Medulla oblongata (tissue), 1 donor: ENCODE measurements around the gene RAB32.

ENCODE experiments used
- DNase-seq: peaks from one replicate; pipeline ENCODE4 v3.0.0-alpha.2; 2015; ENCODE audit errors: extremely low spot score

RAB32 gene

GRCh38 chr6:146582857-146583256, 39.2 kb downstream of the RAB32 start:
- peak; percentile 74 for DNase-seq

- DNase-seq = no peak
These were observed 40.3 kb downstream of the RAB32 start for GRCh38 chr6:146583966-146584365.

- no peak for DNase-seq
These were observed 43.8 kb downstream of the RAB32 start for GRCh38 chr6:146587459-146587858.

- no peak for DNase-seq
These were observed 46.9 kb downstream of the RAB32 start for GRCh38 chr6:146590492-146590891.

GRCh38 chr6:146592451-146592850, 48.8 kb downstream of the RAB32 start:
- no peak for DNase-seq

GRCh38 chr6:146593986-146594385, 50.4 kb downstream of the RAB32 start:
- DNase-seq = peak; percentile 57

GRCh38 chr6:146594495-146594894, 50.9 kb downstream of the RAB32 start:
- DNase-seq = peak; percentile 81

- DNase-seq = peak; percentile 82
These were observed 52.5 kb downstream of the RAB32 start for GRCh38 chr6:146595972-146596731.

- DNase-seq = peak; percentile 56
These were observed 55.3 kb downstream of the RAB32 start, which contains the start of gene ADGB for GRCh38 chr6:146598772-146599405. Gene ADGB, plus strand, starts transcription at chr6:146598972. Its CDS starts 69 bp downstream, at chr6:146599041.

- no peak for DNase-seq
These were observed 57.7 kb downstream of the RAB32 start for GRCh38 chr6:146601352-146601751.

- no peak for DNase-seq
These were observed 58.9 kb downstream of the RAB32 start for GRCh38 chr6:146602526-146602925.
